GM23248 (cell line): Measurements from ENCODE around the gene ADAMTS14. TPM values are rescaled to one million over a fixed set of nuclear protein-coding genes. Genes with fewer than 3 reads are reported as not detected.

Experiments
- DNase-seq: peaks from one replicate; pipeline ENCODE4 v3.0.0-alpha.2; 2015
- H2AFZ ChIP-seq: fragments of 200-600 bp; sonication (generic); 2 replicates; pipeline ENCODE4 v1.6.1; 2016; ENCODE audit warnings: antibody characterized with exemption
- H3F3A ChIP-seq: fragments of 200-600 bp; sonication (generic); 2 replicates; pipeline ENCODE4 v1.6.1; 2016; ENCODE audit warnings: mild to moderate bottlenecking, antibody characterized with exemption, mixed run types; ENCODE audit not compliant: insufficient read depth
- H3K27ac ChIP-seq: fragments of 200-600 bp; sonication (generic); 2 replicates; pipeline ENCODE4 v1.5.1; 2016; ENCODE audit warnings: mild to moderate bottlenecking
- H3K27me3 ChIP-seq: fragments of 200-600 bp; sonication (generic); replicated peaks from 2 replicates; pipeline ENCODE4 v1.6.1; 2016; ENCODE audit warnings: mild to moderate bottlenecking; ENCODE audit not compliant: insufficient read depth
- H3K36me3 ChIP-seq: fragments of 200-600 bp; sonication (generic); 2 replicates; pipeline ENCODE4 v1.6.1; 2016; ENCODE audit warnings: low read depth, mild to moderate bottlenecking
- H3K4me1 ChIP-seq: fragments of 200-600 bp; sonication (generic); 2 replicates; pipeline ENCODE4 v1.6.1; 2016; ENCODE audit warnings: mild to moderate bottlenecking; ENCODE audit not compliant: insufficient read depth
- H3K4me2 ChIP-seq: fragments of 200-600 bp; sonication (generic); one replicate; pipeline ENCODE4 v1.6.1; 2016; ENCODE audit warnings: mild to moderate bottlenecking; ENCODE audit not compliant: unreplicated experiment
- H3K4me3 ChIP-seq: fragments of 200-600 bp; sonication (generic); 2 replicates; pipeline ENCODE4 v1.5.1; 2016; ENCODE audit warnings: mild to moderate bottlenecking
- H3K79me2 ChIP-seq: fragments of 200-600 bp; sonication (generic); 2 replicates; pipeline ENCODE4 v1.6.1; 2016; ENCODE audit warnings: mild to moderate bottlenecking; ENCODE audit not compliant: insufficient read depth
- H3K9ac ChIP-seq: fragments of 200-600 bp; sonication (generic); 2 replicates; pipeline ENCODE4 v1.6.1; 2016; ENCODE audit warnings: mild to moderate bottlenecking
- H3K9me2 ChIP-seq: fragments of 200-600 bp; sonication (generic); 2 replicates; pipeline ENCODE4 v1.6.1; 2016; ENCODE audit warnings: mixed run types, mild to moderate bottlenecking, moderate library complexity; ENCODE audit not compliant: insufficient read depth
- H3K9me3 ChIP-seq: fragments of 200-600 bp; sonication (generic); one replicate; pipeline ENCODE4 v1.6.1; 2017; ENCODE audit warnings: low read depth
- H4K20me1 ChIP-seq: fragments of 200-600 bp; sonication (generic); 2 replicates; pipeline ENCODE4 v1.6.0; 2016; ENCODE audit not compliant: insufficient read depth
- EZH2 ChIP-seq: fragments of 200-600 bp; sonication (generic); IDR thresholded peaks from 2 replicates; pipeline ENCODE4 v1.6.1; 2018; ENCODE audit warnings: antibody characterized with exemption, mild to moderate bottlenecking; ENCODE audit not compliant: insufficient read depth, poor library complexity, severe bottlenecking
- EZH2phosphoT487 ChIP-seq: fragments of 200-600 bp; sonication (generic); IDR thresholded peaks from 2 replicates; pipeline ENCODE4 v1.6.1; 2018; ENCODE audit warnings: antibody characterized with exemption, moderate library complexity, mild to moderate bottlenecking, low read depth; ENCODE audit not compliant: insufficient read depth
- WGBS, 2 experiments: methylation state at CpG; one replicate each; pipeline ENCODE4 v1.1.6; 2015 to 2017; ENCODE audit warnings: low lambda C conversion rate in 2 of 2, low coverage in 1 of 2; ENCODE audit errors: missing lambda C conversion rate in 2 of 2; 5-methylcytosine and 5-hydroxymethylcytosine counted together
- in situ Hi-C: fragments of 300-500 bp; cut with MboI; formaldehyde crosslinking; loops from 2 replicates; pipeline ENCODE4 v1.15.0; 2020
- polyA plus RNA-seq: library from polyadenylated mRNA; unstranded; fragments of >200 nt; fragmentation: Nextera tagmentation; extraction: Ambion mirVana; gene quantifications from 2 replicates; pipeline ENCODE4 v1.2.1, GENCODE V29; 2016
- total RNA-seq: library from RNA; depleted of rRNA; stranded (reverse); fragments of >200 nt; shearing (Covaris generic); gene quantifications from 2 replicates; pipeline ENCODE4 v1.2.3, GENCODE V29; 2014

Gene ADAMTS14
- total and polyA plus RNA-seq, 2 experiments from 2014 or later = 0.91 to 0.97 TPM

GRCh38 chr10:70784016-70784415 lies 111.7 kb downstream of the ADAMTS14 start:
- Histone ChIP-seq H4K20me1 (no peaks in the 10 kb centered on the region), H3K36me3 (no peaks in the 10 kb centered on the region), H3K27ac (no peak overlapping the region), H3F3A (no peaks in the 10 kb centered on the region), H2AFZ (no peak overlapping the region), H3K9ac (no peak overlapping the region), H3K4me3 (no peak overlapping the region), H3K4me2 (no peak overlapping the region), H3K79me2 (no peaks in the 10 kb centered on the region), H3K27me3 (no peaks in the 10 kb centered on the region; the same call in 1 of the 2 replicates), H3K9me3 (no peaks in the 10 kb centered on the region), H3K9me2 (no peaks in the 10 kb centered on the region), H3K4me1 (0 out of 2 replicates have a peak, but pooled peaks cover 6% of the 10 kb centered on the region)
- WGBS, 2 experiments = 80 to 81% methylated on average over 5 of the region's 5 CpGs
- DNase-seq = no peak
- TF ChIP-seq EZH2 (no peak), EZH2phosphoT487 (no peak)
- in situ Hi-C loops = no loop called here

GRCh38 chr10:70784471-70784870 lies 112.2 kb downstream of the ADAMTS14 start:
- no peaks in the 10 kb centered on the region for H3K9me2 ChIP-seq
- H3K27me3 ChIP-seq = no peaks in the 10 kb centered on the region; the same call in 1 of the 2 replicates
- no peak overlapping the region for H3K4me3 ChIP-seq
- no peaks in the 10 kb centered on the region for H3K9me3 ChIP-seq
- in situ Hi-C loops = no loop called here
- no peak for TF ChIP-seq EZH2
- H3F3A ChIP-seq = no peaks in the 10 kb centered on the region
- H4K20me1 ChIP-seq = no peaks in the 10 kb centered on the region
- H2AFZ ChIP-seq = no peak overlapping the region
- H3K27ac ChIP-seq = no peak overlapping the region
- H3K9ac ChIP-seq = no peak overlapping the region
- no peak overlapping the region for H3K4me2 ChIP-seq
- H3K36me3 ChIP-seq = no peaks in the 10 kb centered on the region
- WGBS, 2 experiments = 62 to 69% methylated on average over 2 of the region's 2 CpGs
- DNase-seq = peak; percentile 32
- no peaks in the 10 kb centered on the region for H3K79me2 ChIP-seq
- H3K4me1 ChIP-seq = 0 out of 2 replicates have a peak, but pooled peaks cover 6% of the 10 kb centered on the region

DNA sequence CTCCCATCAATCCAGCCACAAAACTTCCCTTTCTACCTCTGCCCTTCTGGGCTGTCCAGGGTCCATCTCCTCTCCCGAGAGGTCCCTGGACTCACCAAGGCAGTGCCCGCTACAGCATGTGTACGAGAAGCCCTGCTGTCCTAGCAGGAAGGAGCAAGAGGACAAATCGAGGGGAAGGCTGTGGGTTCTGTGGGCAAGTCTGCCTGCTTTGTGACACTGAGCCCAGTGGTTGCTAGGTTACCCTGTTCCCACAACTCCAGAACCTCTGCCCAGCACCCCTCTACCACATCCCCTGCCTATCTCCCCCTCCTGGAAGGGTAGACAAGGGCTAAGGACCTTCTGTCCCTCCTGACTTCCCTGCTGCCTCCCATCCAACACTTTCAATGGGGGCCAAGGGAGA lies 112.9 kb downstream of the ADAMTS14 start, which contains the start of gene TBATA:
TBATA (minus strand) TSS at position 188 of the 400 bp plus-strand sequence. CDS start 1,998 bp downstream, outside the sequence.
- Histone ChIP-seq H3K79me2 (no peaks in the 10 kb centered on the region), H3K4me3 (no peak within 1 kb of the TSS), H3K4me1 (0 out of 2 replicates have a peak, but pooled peaks cover 6% of the 10 kb centered on the region), H3K36me3 (no peaks in the 10 kb centered on the region), H3K9me3 (no peaks in the 10 kb centered on the region), H3K27me3 (no peaks in the 10 kb centered on the region; the same call in 1 of the 2 replicates), H3K4me2 (no peak within 1 kb of the TSS), H2AFZ (no peak within 1 kb of the TSS), H3F3A (no peaks in the 10 kb centered on the region), H3K9ac (no peak within 1 kb of the TSS), H3K27ac (no peak within 1 kb of the TSS), H4K20me1 (no peaks in the 10 kb centered on the region), H3K9me2 (no peaks in the 10 kb centered on the region)
- TF ChIP-seq EZH2phosphoT487 = no peak
- no peak for TF ChIP-seq EZH2
- 75% methylated on average over 4 of the region's 4 CpGs for WGBS, 2 experiments
- in situ Hi-C loops = no loop called here
- DNase-seq = no peak

GRCh38 chr10:70786799-70787415 lies 114.6 kb downstream of the ADAMTS14 start:
- Histone ChIP-seq H4K20me1 (no peaks in the 10 kb centered on the region), H3K36me3 (no peaks in the 10 kb centered on the region), H3K27ac (0 out of 2 replicates have a peak overlapping the region, but pooled peaks have one; percentile 12), H3K9ac (no peak overlapping the region), H3K79me2 (no peaks in the 10 kb centered on the region), H3K4me2 (peak overlapping the region; percentile 12), H2AFZ (0 out of 2 replicates have a peak overlapping the region, but pooled peaks have one; percentile 15), H3K27me3 (no peaks in the 10 kb centered on the region; the same call in 1 of the 2 replicates), H3K9me2 (no peaks in the 10 kb centered on the region), H3K9me3 (no peaks in the 10 kb centered on the region), H3K4me1 (0 out of 2 replicates have a peak, but pooled peaks cover 6% of the 10 kb centered on the region), H3F3A (no peaks in the 10 kb centered on the region), H3K4me3 (no peak overlapping the region)
- 13 to 15% methylated on average over 5 of the region's 5 CpGs for WGBS, 2 experiments
- in situ Hi-C loops = no loop called here
- peak; percentile 70 for DNase-seq
- TF ChIP-seq EZH2phosphoT487 (no peak), EZH2 (no peak)
